ENCODE measurements around the gene NDUFS4. TPM values are rescaled to one million over a fixed set of nuclear protein-coding genes. Genes with fewer than 3 reads are reported as not detected.

NDUFS4 gene
- total RNA-seq, 1 donor from 2014 or later: 62.9 TPM

DNA sequence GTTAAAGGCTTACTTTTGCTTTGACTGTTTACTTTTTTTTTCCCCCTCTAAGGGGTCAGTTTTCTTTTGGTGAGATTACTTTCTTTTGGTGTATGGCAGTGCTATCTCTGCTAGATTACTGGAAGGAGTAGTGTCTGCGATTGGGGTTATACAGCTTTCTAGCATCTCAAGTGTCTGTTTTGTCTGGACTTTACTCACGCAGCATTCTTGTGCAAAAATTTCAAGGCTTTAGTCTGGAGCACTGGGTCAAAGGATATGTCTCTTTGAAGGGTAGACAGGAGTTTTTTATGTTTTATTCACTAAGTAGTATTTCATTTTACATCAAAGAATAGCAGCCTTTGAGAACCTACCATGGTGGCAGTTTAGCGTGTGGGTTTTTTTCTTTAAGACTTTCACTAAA lies 52.6 kb downstream of the NDUFS4 start:
- intact Hi-C loops (cut with DNase I): no loop called here
- TF ChIP-seq, protein P1, sequence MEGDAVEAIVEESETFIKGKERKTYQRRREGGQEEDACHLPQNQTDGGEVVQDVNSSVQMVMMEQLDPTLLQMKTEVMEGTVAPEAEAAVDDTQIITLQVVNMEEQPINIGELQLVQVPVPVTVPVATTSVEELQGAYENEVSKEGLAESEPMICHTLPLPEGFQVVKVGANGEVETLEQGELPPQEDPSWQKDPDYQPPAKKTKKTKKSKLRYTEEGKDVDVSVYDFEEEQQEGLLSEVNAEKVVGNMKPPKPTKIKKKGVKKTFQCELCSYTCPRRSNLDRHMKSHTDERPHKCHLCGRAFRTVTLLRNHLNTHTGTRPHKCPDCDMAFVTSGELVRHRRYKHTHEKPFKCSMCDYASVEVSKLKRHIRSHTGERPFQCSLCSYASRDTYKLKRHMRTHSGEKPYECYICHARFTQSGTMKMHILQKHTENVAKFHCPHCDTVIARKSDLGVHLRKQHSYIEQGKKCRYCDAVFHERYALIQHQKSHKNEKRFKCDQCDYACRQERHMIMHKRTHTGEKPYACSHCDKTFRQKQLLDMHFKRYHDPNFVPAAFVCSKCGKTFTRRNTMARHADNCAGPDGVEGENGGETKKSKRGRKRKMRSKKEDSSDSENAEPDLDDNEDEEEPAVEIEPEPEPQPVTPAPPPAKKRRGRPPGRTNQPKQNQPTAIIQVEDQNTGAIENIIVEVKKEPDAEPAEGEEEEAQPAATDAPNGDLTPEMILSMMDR (IDR thresholded peaks at IDR 0.05): no peak
- no peak for TF ChIP-seq POLR2A (IDR thresholded peaks at IDR 0.05)
- TF ChIP-seq POLR2AphosphoS5 (IDR thresholded peaks at IDR 0.05; ENCODE audit: insufficient read depth in 1 of 2, low read depth in 1 of 2): no peak
- no peaks in the 10 kb centered on the region for H3K27me3 ChIP-seq
- H3K36me3 ChIP-seq: no peaks in the 10 kb centered on the region
- H3K4me1 ChIP-seq: peaks cover 24% of the 10 kb centered on the region
- no peak overlapping the region for H3K27ac ChIP-seq
- no peak for DNase-seq (ENCODE audit: extremely low spot score in 2 of 2)
- no peaks in the 10 kb centered on the region for H3K9me3 ChIP-seq
- no peak overlapping the region for H3K4me3 ChIP-seq

DNA sequence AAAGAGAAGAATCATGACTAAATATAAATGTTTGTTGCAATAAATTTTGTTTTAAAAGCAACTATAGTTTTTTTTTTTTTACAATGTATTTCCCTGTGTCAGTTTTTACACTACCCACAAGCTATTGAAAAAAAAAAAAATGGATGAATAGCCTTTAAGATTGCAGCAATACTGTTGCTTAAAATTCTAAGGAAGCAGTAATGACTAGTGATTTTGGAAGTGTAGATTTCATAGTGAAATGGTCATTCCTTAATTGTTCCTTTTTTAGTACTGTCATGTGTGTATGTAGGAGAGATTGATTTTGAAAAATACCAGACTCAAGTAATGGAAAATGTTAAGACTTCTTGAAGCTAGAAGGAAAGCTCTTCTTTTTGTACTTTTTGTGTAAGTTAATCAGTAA lies 53.1 kb downstream of the NDUFS4 start:
- no peak for DNase-seq (ENCODE audit: extremely low spot score in 2 of 2)
- Histone ChIP-seq H3K9me3 (no peaks in the 10 kb centered on the region), H3K36me3 (no peaks in the 10 kb centered on the region), H3K4me3 (no peak overlapping the region), H3K27me3 (no peaks in the 10 kb centered on the region), H3K27ac (no peak overlapping the region), H3K4me1 (peaks cover 20% of the 10 kb centered on the region)
- TF ChIP-seq POLR2AphosphoS5 (IDR thresholded peaks at IDR 0.05; ENCODE audit: insufficient read depth in 1 of 2, low read depth in 1 of 2) (no peak), POLR2A (IDR thresholded peaks at IDR 0.05) (no peak)
- TF ChIP-seq, protein P1 (IDR thresholded peaks at IDR 0.05): no peak
- intact Hi-C loops (cut with DNase I): no loop called here

DNA sequence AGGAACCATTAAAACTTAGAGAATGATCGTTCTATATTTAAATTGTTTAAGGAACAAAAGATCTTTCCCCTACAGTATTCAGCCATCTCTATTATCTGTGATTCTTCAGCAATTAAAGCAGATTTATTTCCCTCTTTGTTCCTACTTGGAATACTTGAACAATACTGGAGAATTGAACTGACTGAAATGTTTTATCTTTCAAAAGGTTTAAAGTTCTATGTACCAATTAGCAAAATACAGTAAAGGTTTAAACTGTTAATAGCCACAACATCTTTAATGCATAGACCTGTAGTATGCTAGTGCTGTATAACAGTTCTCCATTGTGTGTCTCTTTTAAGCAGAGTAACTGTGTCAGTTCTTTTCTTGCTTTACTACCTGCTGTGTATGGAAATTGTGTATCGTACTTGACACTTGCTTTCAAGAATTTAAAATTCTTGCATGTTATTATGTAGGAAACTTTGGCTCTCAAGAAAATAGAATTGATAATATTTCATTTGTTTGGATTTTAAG lies 54.0 kb downstream of the NDUFS4 start:
- H3K9me3 ChIP-seq: no peaks in the 10 kb centered on the region
- peaks cover 20% of the 10 kb centered on the region for H3K4me1 ChIP-seq
- no peak for DNase-seq (ENCODE audit: extremely low spot score in 2 of 2)
- no peaks in the 10 kb centered on the region for H3K36me3 ChIP-seq
- no peaks in the 10 kb centered on the region for H3K27me3 ChIP-seq
- intact Hi-C loops (cut with DNase I): no loop called here
- H3K4me3 ChIP-seq: no peak overlapping the region
- no peak overlapping the region for H3K27ac ChIP-seq
- no peak for TF ChIP-seq POLR2A (IDR thresholded peaks at IDR 0.05)

DNA sequence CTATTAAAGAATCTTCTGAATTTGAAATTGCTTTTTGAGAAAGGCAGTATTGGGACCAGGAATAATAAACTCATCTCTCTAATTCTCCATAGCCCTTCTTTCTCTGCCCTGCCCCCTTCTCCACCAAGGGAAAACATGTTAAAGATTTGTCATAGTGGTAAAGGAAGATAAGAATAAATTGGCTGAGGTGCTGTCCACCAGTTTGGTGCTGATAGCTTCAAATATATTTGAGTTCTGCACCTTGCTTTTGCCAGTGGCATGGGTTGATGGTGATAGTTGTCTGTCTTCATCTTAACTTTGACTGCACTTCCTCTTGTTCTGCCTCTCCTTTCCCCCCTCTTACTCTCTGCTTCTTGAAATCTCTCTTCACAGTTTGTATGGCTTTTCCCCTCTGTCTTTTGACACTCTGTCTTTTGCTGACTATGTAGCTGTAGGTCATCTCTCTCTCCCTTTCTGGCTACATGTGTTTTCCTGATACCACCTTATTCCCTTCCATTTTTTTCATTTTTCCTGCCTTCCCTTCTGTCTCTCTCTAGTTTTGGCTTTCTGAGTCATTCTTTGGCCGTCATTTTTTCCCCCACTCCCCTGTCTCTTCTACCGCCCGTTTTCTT lies 56.6 kb downstream of the NDUFS4 start:
- Histone ChIP-seq H3K4me3 (no peak overlapping the region), H3K4me1 (peaks cover 11% of the 10 kb centered on the region), H3K27me3 (no peaks in the 10 kb centered on the region), H3K36me3 (no peaks in the 10 kb centered on the region), H3K9me3 (no peaks in the 10 kb centered on the region), H3K27ac (no peak overlapping the region)
- intact Hi-C loops (cut with DNase I): no loop called here
- TF ChIP-seq, protein P1 (IDR thresholded peaks at IDR 0.05): no peak
- TF ChIP-seq POLR2AphosphoS5 (IDR thresholded peaks at IDR 0.05; ENCODE audit: insufficient read depth in 1 of 2, low read depth in 1 of 2): no peak
- no peak for TF ChIP-seq POLR2A (IDR thresholded peaks at IDR 0.05)
- DNase-seq (ENCODE audit: extremely low spot score in 2 of 2): no peak

DNA sequence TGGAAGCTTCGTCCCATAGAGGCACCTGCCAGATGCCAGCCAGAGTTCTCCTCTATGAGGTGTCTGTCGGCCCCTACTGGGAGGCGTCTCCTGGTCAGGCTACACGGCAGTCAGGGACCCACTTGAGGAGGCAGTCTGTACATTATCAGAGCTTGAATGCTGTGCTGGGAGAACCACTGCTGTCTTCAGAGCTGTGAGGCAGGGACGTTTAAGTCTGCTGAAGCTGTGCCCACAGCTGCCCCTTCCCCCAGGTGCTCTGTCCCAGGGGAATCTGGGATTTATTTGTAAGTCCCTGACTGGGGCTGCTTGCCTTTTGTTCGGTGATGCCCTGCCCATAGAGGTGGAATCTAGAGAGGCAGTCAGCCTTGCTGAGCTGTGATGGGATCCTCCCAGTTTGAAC lies 70.8 kb downstream of the NDUFS4 start:
- no peaks in the 10 kb centered on the region for H3K27me3 ChIP-seq
- TF ChIP-seq, protein P1 (IDR thresholded peaks at IDR 0.05): no peak
- TF ChIP-seq POLR2AphosphoS5 (IDR thresholded peaks at IDR 0.05; ENCODE audit: insufficient read depth in 1 of 2, low read depth in 1 of 2) (no peak), POLR2A (IDR thresholded peaks at IDR 0.05) (no peak)
- intact Hi-C loops (cut with DNase I): no loop called here
- no peak for DNase-seq (ENCODE audit: extremely low spot score in 2 of 2)
- no peaks in the 10 kb centered on the region for H3K9me3 ChIP-seq
- no peak overlapping the region for H3K27ac ChIP-seq
- H3K4me3 ChIP-seq: no peak overlapping the region
- H3K4me1 ChIP-seq: peaks cover 12% of the 10 kb centered on the region
- H3K36me3 ChIP-seq: no peaks in the 10 kb centered on the region

Data from vagina (tissue), 2 donors.